HepG2 (cell line): ENCODE data around the gene BAIAP2L1.

Experiments
- BHLHE40 ChIP-seq: IDR thresholded peaks from 2 replicates; pipeline ENCODE4 v1.6.1; 2011; ENCODE audit warnings: low read length, improper control_type of control experiment
- EEA1 ChIP-seq: sonication (generic); formaldehyde crosslinking; IDR thresholded peaks from 2 replicates; pipeline ENCODE4 v1.5.1; 2020; ENCODE audit warnings: mild to moderate bottlenecking, missing genetic modification reagents, borderline replicate concordance
- ELF4 ChIP-seq: sonication (generic); formaldehyde crosslinking; IDR thresholded peaks from 2 replicates; pipeline ENCODE4 v1.5.0; 2020; ENCODE audit warnings: missing genetic modification reagents, mild to moderate bottlenecking, moderate library complexity, borderline replicate concordance
- HMG20B ChIP-seq: conservative IDR thresholded peaks from 2 replicates; pipeline ENCODE4 v1.6.1; 2016; ENCODE audit warnings: missing genetic modification reagents, missing compliant biosample characterization
- HOXA3 ChIP-seq: sonication (generic); formaldehyde crosslinking; IDR thresholded peaks from 2 replicates; pipeline ENCODE4 v1.5.0; 2020; ENCODE audit warnings: missing genetic modification reagents
- POLR2A ChIP-seq, 2 experiments: IDR thresholded peaks; 2 replicates each; pipeline ENCODE4 v1.6.1; 2011; ENCODE audit warnings: low read depth in 2 of 2, low read length in 2 of 2, mild to moderate bottlenecking in 1 of 2, moderate library complexity in 1 of 2; ENCODE audit not compliant: insufficient read depth in 1 of 2
- POLR2AphosphoS5 ChIP-seq: IDR thresholded peaks from 2 replicates; pipeline ENCODE4 v1.6.1; 2012; ENCODE audit warnings: low read depth, low read length
- RBM39 ChIP-seq: fragments of 200-400 bp; formaldehyde crosslinking; IDR thresholded peaks from one replicate; pipeline ENCODE4 v1.6.1; 2018; ENCODE audit warnings: antibody characterized with exemption, mild to moderate bottlenecking, low read depth, low read length; ENCODE audit not compliant: poor library complexity, severe bottlenecking
- TP53 ChIP-seq: sonication (generic); formaldehyde crosslinking; conservative IDR thresholded peaks from 2 replicates; pipeline ENCODE4 v1.4.0; 2020; ENCODE audit warnings: missing genetic modification reagents
- ZBTB4 ChIP-seq: sonication (generic); formaldehyde crosslinking; IDR thresholded peaks from 2 replicates; pipeline ENCODE4 v1.4.0; 2020; ENCODE audit warnings: missing genetic modification reagents, mild to moderate bottlenecking, borderline replicate concordance
- ZNF24 ChIP-seq: fragments of 450-650 bp; IDR thresholded peaks from 2 replicates; pipeline ENCODE4 v1.6.1; 2017; ENCODE audit warnings: antibody characterized with exemption, mild to moderate bottlenecking
- ZNF710 ChIP-seq: sonication (generic); formaldehyde crosslinking; IDR thresholded peaks from 2 replicates; pipeline ENCODE4 v1.5.0; 2020; ENCODE audit warnings: mild to moderate bottlenecking, missing genetic modification reagents, borderline replicate concordance

- no peak for TF ChIP-seq HMG20B (CRISPR knock-in tag)
- TF ChIP-seq HOXA3 (CRISPR knock-in tag), result no peak
- TF ChIP-seq RBM39, result no peak
- no peak for TF ChIP-seq ZBTB4 (CRISPR knock-in tag)
- TF ChIP-seq POLR2A (IDR thresholded peaks at IDR 0.05; ENCODE audit: insufficient read depth in 1 of 2, low read depth in 2 of 2, low read length in 2 of 2), result no peak
- no peak for TF ChIP-seq ZNF24
- TF ChIP-seq EEA1 (CRISPR knock-in tag), result no peak
- TF ChIP-seq POLR2AphosphoS5, result no peak
- no peak for TF ChIP-seq TP53
- TF ChIP-seq ZNF710 (CRISPR knock-in tag), result no peak
- no peak for TF ChIP-seq ELF4 (CRISPR knock-in tag)
- TF ChIP-seq BHLHE40, result no peak
Measured at GRCh38 chr7:98254516-98254915, 146.4 kb downstream of the BAIAP2L1 start.
